ENCODE results near the gene ARHGAP27. TPM values are rescaled to one million over a fixed set of nuclear protein-coding genes. Genes with fewer than 3 reads are reported as not detected.

Gene ARHGAP27
- total RNA-seq, 1 experiment from 2014 or later = 39.2 TPM

DNA sequence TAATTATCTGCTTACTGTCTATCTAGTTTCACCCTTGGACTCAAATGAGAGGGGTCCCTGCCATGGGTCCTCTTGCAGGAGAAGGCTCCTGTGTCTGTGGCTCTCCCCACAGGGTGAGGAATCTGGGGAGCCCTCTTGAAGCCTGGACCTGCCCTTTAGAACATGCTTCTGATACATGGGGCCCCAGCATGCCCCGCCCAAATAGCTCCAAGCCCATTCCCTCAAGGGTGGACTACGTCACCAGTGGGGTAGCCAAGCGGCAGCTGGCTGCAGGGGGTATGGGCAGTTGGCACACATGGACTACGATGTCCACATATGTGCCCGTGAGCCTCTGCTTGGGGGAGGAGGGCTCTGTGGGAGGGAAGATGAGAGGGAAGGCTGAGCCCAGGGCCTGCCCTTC is 39.3 kb downstream of the ARHGAP27 start:
- H3K4me1 ChIP-seq (ENCODE audit: control insufficient read depth, insufficient read depth, low read length) = no peaks in the 10 kb centered on the region; the same call in 1 of the 2 replicates
- no peak overlapping the region for H3K27ac ChIP-seq (ENCODE audit: low read length)
- no peak for TF ChIP-seq SIN3A (IDR thresholded peaks at IDR 0.05; ENCODE audit: borderline replicate concordance, insufficient read depth, low read depth, low read length)
- no peak for TF ChIP-seq POLR2AphosphoS5 (IDR thresholded peaks at IDR 0.05; ENCODE audit: low read depth, low read length)
- TF ChIP-seq, protein P1, sequence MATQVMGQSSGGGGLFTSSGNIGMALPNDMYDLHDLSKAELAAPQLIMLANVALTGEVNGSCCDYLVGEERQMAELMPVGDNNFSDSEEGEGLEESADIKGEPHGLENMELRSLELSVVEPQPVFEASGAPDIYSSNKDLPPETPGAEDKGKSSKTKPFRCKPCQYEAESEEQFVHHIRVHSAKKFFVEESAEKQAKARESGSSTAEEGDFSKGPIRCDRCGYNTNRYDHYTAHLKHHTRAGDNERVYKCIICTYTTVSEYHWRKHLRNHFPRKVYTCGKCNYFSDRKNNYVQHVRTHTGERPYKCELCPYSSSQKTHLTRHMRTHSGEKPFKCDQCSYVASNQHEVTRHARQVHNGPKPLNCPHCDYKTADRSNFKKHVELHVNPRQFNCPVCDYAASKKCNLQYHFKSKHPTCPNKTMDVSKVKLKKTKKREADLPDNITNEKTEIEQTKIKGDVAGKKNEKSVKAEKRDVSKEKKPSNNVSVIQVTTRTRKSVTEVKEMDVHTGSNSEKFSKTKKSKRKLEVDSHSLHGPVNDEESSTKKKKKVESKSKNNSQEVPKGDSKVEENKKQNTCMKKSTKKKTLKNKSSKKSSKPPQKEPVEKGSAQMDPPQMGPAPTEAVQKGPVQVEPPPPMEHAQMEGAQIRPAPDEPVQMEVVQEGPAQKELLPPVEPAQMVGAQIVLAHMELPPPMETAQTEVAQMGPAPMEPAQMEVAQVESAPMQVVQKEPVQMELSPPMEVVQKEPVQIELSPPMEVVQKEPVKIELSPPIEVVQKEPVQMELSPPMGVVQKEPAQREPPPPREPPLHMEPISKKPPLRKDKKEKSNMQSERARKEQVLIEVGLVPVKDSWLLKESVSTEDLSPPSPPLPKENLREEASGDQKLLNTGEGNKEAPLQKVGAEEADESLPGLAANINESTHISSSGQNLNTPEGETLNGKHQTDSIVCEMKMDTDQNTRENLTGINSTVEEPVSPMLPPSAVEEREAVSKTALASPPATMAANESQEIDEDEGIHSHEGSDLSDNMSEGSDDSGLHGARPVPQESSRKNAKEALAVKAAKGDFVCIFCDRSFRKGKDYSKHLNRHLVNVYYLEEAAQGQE (IDR thresholded peaks at IDR 0.05; ENCODE audit: insufficient read depth in 1 of 2, low read depth in 2 of 2, low read length in 1 of 2) = no peak
- no peak for TF ChIP-seq TCF7L2 (IDR thresholded peaks at IDR 0.05; ENCODE audit: low read depth, low read length)
- TF ChIP-seq, protein P2, sequence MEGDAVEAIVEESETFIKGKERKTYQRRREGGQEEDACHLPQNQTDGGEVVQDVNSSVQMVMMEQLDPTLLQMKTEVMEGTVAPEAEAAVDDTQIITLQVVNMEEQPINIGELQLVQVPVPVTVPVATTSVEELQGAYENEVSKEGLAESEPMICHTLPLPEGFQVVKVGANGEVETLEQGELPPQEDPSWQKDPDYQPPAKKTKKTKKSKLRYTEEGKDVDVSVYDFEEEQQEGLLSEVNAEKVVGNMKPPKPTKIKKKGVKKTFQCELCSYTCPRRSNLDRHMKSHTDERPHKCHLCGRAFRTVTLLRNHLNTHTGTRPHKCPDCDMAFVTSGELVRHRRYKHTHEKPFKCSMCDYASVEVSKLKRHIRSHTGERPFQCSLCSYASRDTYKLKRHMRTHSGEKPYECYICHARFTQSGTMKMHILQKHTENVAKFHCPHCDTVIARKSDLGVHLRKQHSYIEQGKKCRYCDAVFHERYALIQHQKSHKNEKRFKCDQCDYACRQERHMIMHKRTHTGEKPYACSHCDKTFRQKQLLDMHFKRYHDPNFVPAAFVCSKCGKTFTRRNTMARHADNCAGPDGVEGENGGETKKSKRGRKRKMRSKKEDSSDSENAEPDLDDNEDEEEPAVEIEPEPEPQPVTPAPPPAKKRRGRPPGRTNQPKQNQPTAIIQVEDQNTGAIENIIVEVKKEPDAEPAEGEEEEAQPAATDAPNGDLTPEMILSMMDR (IDR thresholded peaks at IDR 0.05) = no peak
- in situ Hi-C loops (cut with HindIII; ENCODE audit: low pct_unique_long_range_greater_than_20kb, low sequenced_read_pairs) (no loop called here), intact Hi-C loops (cut with micrococcal nuclease; ENCODE audit: unreplicated experiment) (no loop called here)
- H3K36me3 ChIP-seq (ENCODE audit: control insufficient read depth, insufficient read depth, low read length) = no peaks in the 10 kb centered on the region
- ChIA-PET CTCF (no interaction called here), POLR2A (no interaction called here)
- DNase-seq (ENCODE audit: low read depth, low spot score) (no peak), ATAC-seq (no peak)
- no peak overlapping the region for H3K4me3 ChIP-seq (ENCODE audit: low read depth in 2 of 2, low read length in 2 of 2)
- BruUV-seq (replicated peaks) = no TSS peak
- H3K9me3 ChIP-seq (ENCODE audit: control insufficient read depth, insufficient read depth, low read depth, low read length) = no peaks in the 10 kb centered on the region
- H3K27me3 ChIP-seq (ENCODE audit: control insufficient read depth, insufficient read depth, low read length) = no peaks in the 10 kb centered on the region

DNA sequence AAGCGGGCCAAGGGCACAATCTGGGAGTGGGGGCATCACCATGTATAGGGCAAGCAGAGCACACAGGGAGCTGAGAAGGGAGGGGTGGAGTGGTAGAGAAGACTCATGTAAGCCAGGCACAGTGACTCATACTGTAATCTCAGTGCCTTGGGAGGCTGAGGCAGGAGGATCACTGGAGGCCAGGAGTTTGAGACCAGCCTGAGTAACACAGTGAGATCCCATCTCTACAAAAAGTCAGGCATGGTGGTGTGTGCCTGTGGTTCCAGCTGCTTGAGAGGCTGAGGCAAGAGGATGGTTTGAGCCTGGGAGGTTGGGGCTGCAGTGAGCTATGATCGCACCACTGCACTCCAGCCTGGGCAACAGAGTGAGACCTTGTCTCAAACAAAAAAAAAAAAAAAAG is 40.8 kb downstream of the ARHGAP27 start:
- CTCF ChIA-PET = interaction anchor here (1.1 kb wide), 1 partner anchor 115 kb away, joined by 3 read pairs; no protein-coding TSS in a partner anchor
- TF ChIP-seq POLR2AphosphoS5 (IDR thresholded peaks at IDR 0.05; ENCODE audit: low read depth, low read length) = no peak; the same call in 1 of the 2 replicates
- TF ChIP-seq TCF7L2 (IDR thresholded peaks at IDR 0.05; ENCODE audit: low read depth, low read length) = no peak
- TF ChIP-seq, protein P1 (IDR thresholded peaks at IDR 0.05; ENCODE audit: insufficient read depth in 1 of 2, low read depth in 2 of 2, low read length in 1 of 2) = no peak
- no peak for TF ChIP-seq SIN3A (IDR thresholded peaks at IDR 0.05; ENCODE audit: borderline replicate concordance, insufficient read depth, low read depth, low read length)
- TF ChIP-seq, protein P2 (IDR thresholded peaks at IDR 0.05) = no peak
- Histone ChIP-seq H3K27ac (ENCODE audit: low read length) (no peak overlapping the region), H3K4me1 (ENCODE audit: control insufficient read depth, insufficient read depth, low read length) (no peaks in the 10 kb centered on the region; the same call in 1 of the 2 replicates), H3K4me3 (ENCODE audit: low read depth in 2 of 2, low read length in 2 of 2) (no peak overlapping the region), H3K9me3 (ENCODE audit: control insufficient read depth, insufficient read depth, low read depth, low read length) (no peaks in the 10 kb centered on the region), H3K36me3 (ENCODE audit: control insufficient read depth, insufficient read depth, low read length) (no peaks in the 10 kb centered on the region), H3K27me3 (ENCODE audit: control insufficient read depth, insufficient read depth, low read length) (no peaks in the 10 kb centered on the region)
- POLR2A ChIA-PET = no interaction called here
- in situ Hi-C loops (cut with HindIII; ENCODE audit: low pct_unique_long_range_greater_than_20kb, low sequenced_read_pairs) = no loop called here
- no TSS peak for BruUV-seq (replicated peaks)
- intact Hi-C loops (cut with micrococcal nuclease; ENCODE audit: unreplicated experiment) = no loop called here
- ATAC-seq (no peak), DNase-seq (ENCODE audit: low read depth, low spot score) (no peak)
